Measurements from ENCODE around the gene RNF213. TPM values are rescaled to one million over a fixed set of nuclear protein-coding genes. Genes with fewer than 3 reads are reported as not detected.

Gene RNF213
- total RNA-seq, 1 donor from 2014 or later: 228 TPM

GRCh38 chr17:80220736-80221215, 39.9 kb upstream of the RNF213 start:
- H3K27me3 Mint-ChIP-seq: no peaks in the 10 kb centered on the region
- intact Hi-C loops (cut with micrococcal nuclease): no loop called here
- POLR2A ChIA-PET: interaction anchor here (0.7 to 1.7 kb wide), 4 partner anchors 32 to 1003 kb away, joined by 3 to 5 read pairs (median 3); partner anchors contain the start of gene RNF213
- no peak for TF ChIP-seq CTCF (IDR thresholded peaks at IDR 0.05)
- CTCF ChIA-PET: no interaction called here
- H3K4me1 Mint-ChIP-seq: peaks cover 20% of the 10 kb centered on the region
- H3K27ac Mint-ChIP-seq: no peak overlapping the region
- peaks cover 19% of the 10 kb centered on the region for H3K36me3 Mint-ChIP-seq (ENCODE audit: low read depth)
- H3K9me3 Mint-ChIP-seq: no peaks in the 10 kb centered on the region
- peak overlapping the region; percentile 76 for H3K4me3 Mint-ChIP-seq
- DNase-seq: no peak
- ATAC-seq (ENCODE audit: low read depth): no peak

- DNase-seq (no peak), ATAC-seq (ENCODE audit: low read depth) (no peak)
- POLR2A ChIA-PET: no interaction called here
- Mint-ChIP-seq H3K27me3 (no peaks in the 10 kb centered on the region), H3K4me1 (peaks cover 20% of the 10 kb centered on the region), H3K36me3 (ENCODE audit: low read depth) (peaks cover 14% of the 10 kb centered on the region), H3K9me3 (no peaks in the 10 kb centered on the region), H3K4me3 (peak overlapping the region; percentile 76), H3K27ac (no peak overlapping the region)
- CTCF ChIA-PET: no interaction called here
- TF ChIP-seq CTCF (IDR thresholded peaks at IDR 0.05): no peak
- intact Hi-C loops (cut with micrococcal nuclease): no loop called here
Observed at GRCh38 chr17:80221351-80222105, 39.1 kb upstream of the RNF213 start.

GRCh38 chr17:80222376-80223141, 38.1 kb upstream of the RNF213 start:
- ATAC-seq (ENCODE audit: low read depth) (no peak), DNase-seq (no peak)
- peaks cover 20% of the 10 kb centered on the region for H3K4me1 Mint-ChIP-seq
- H3K36me3 Mint-ChIP-seq (ENCODE audit: low read depth): peaks cover 6% of the 10 kb centered on the region
- H3K27ac Mint-ChIP-seq: peak overlapping the region; percentile 20
- no peak for TF ChIP-seq CTCF (IDR thresholded peaks at IDR 0.05)
- CTCF ChIA-PET: no interaction called here
- H3K4me3 Mint-ChIP-seq: peak overlapping the region; percentile 11
- no peaks in the 10 kb centered on the region for H3K27me3 Mint-ChIP-seq
- intact Hi-C loops (cut with micrococcal nuclease): no loop called here
- POLR2A ChIA-PET: no interaction called here
- H3K9me3 Mint-ChIP-seq: no peaks in the 10 kb centered on the region

GRCh38 chr17:80223142-80223815, 37.4 kb upstream of the RNF213 start:
- DNase-seq (no peak), ATAC-seq (ENCODE audit: low read depth) (no peak)
- intact Hi-C loops (cut with micrococcal nuclease): no loop called here
- ChIA-PET POLR2A (no interaction called here), CTCF (no interaction called here)
- no peak overlapping the region for H3K4me3 Mint-ChIP-seq
- no peaks in the 10 kb centered on the region for H3K27me3 Mint-ChIP-seq
- no peak overlapping the region for H3K27ac Mint-ChIP-seq
- no peaks in the 10 kb centered on the region for H3K9me3 Mint-ChIP-seq
- H3K36me3 Mint-ChIP-seq (ENCODE audit: low read depth): peaks cover 3% of the 10 kb centered on the region
- no peak for TF ChIP-seq CTCF (IDR thresholded peaks at IDR 0.05)
- peaks cover 18% of the 10 kb centered on the region for H3K4me1 Mint-ChIP-seq

Data from activated B cell treated with CpG ODN at 0.5 μM for 24 hours (primary cell).